ENCODE data around the gene LIPK. TPM values are rescaled to one million over a fixed set of nuclear protein-coding genes. Genes with fewer than 3 reads are reported as not detected.

Gene LIPK
- total and polyA plus RNA-seq, 2 of the 8 experiments (the other 6 are each of a cell fraction or from before 2014, with no cell fraction given), result not detected

- Histone ChIP-seq H3K27me3 (replicated peaks in 1 of 4; ENCODE audit: control insufficient read depth in 3 of 4, extremely low read depth in 1 of 4, insufficient read depth in 3 of 4, low read length in 3 of 4) (peaks cover 0 to 2% (median 0%) of the 10 kb centered on the region in 4 experiments; a peak in 2 of 7 replicates), H4K8ac (ENCODE audit: extremely low read depth, insufficient read depth, low read length) (no peak overlapping the region), H2BK20ac (ENCODE audit: low read length) (no peak overlapping the region), H2BK120ac (replicated peaks; ENCODE audit: low read depth, low read length) (no peak overlapping the region), H3K79me2 (ENCODE audit: control insufficient read depth in 1 of 2, insufficient read depth in 2 of 2, low read length in 2 of 2) (no peaks in the 10 kb centered on the region), H3K4ac (replicated peaks; ENCODE audit: insufficient read length, low read depth, low read length) (no peak overlapping the region), H3K9ac (replicated peaks in 1 of 4; ENCODE audit: extremely low read depth in 1 of 4, low read depth in 3 of 4, low read length in 3 of 4) (no peak overlapping the region), H3K9me3 (ENCODE audit: insufficient read depth in 2 of 2, low read depth in 1 of 2, low read length in 1 of 2) (no peaks in the 10 kb centered on the region), H2BK5ac (ENCODE audit: low read depth, low read length) (no peak overlapping the region), H3K23me2 (ENCODE audit: low read depth, low read length) (no peaks in the 10 kb centered on the region; the same call in 1 of the 2 replicates), H4K5ac (ENCODE audit: insufficient read length, low read depth, low read length) (no peak overlapping the region), H3K56ac (replicated peaks; ENCODE audit: insufficient read length, low read depth, low read length) (no peak overlapping the region), H3K4me3 (ENCODE audit: extremely low read depth in 1 of 4, insufficient read depth in 2 of 4, low read depth in 3 of 4, low read length in 4 of 4) (no peak overlapping the region), H3K4me2 (ENCODE audit: insufficient read depth in 1 of 2, low read depth in 2 of 2, low read length in 2 of 2) (no peak overlapping the region), H3K14ac (ENCODE audit: insufficient read length) (no peak overlapping the region), H2AFZ (ENCODE audit: low read length) (no peak overlapping the region), H3K79me1 (ENCODE audit: low read depth, low read length) (no peaks in the 10 kb centered on the region), H4K20me1 (replicated peaks in 1 of 2; ENCODE audit: control insufficient read depth in 1 of 2, insufficient read depth in 2 of 2, low read length in 2 of 2) (no peaks in the 10 kb centered on the region), H2BK12ac (ENCODE audit: low read depth, low read length) (no peak overlapping the region), H3K23ac (ENCODE audit: insufficient read length) (no peak overlapping the region), H3K27ac (ENCODE audit: low read depth, low read length) (no peak overlapping the region), H3K18ac (ENCODE audit: extremely low read depth, low read length) (no peak overlapping the region), H2BK15ac (ENCODE audit: low read length) (no peak overlapping the region), H3K36me3 (ENCODE audit: control insufficient read depth in 2 of 4, insufficient read depth in 4 of 4, low read length in 3 of 4) (no peaks in the 10 kb centered on the region), H4K91ac (replicated peaks; ENCODE audit: insufficient read length, low read length) (no peak overlapping the region), H3K4me1 (replicated peaks in 1 of 4; ENCODE audit: control insufficient read depth in 3 of 4, insufficient read depth in 4 of 4, low read length in 3 of 4) (no peaks in the 10 kb centered on the region), H2AK5ac (ENCODE audit: low read depth, low read length) (no peak overlapping the region)
- FAIRE-seq (no peak), DNase-seq (ENCODE audit: low read depth in 1 of 2, low spot score in 2 of 2) (no peak)
- CTCF ChIA-PET (ENCODE audit: partially characterized antibody), result interaction anchor here (0.7 to 1.8 kb wide), 7 partner anchors 9 to 212 kb away, joined by 3 to 5 read pairs (median 4); no protein-coding TSS in a partner anchor
- WGBS, 2 experiments (ENCODE audit: extremely low coverage in 1 of 2, insufficient coverage in 1 of 2, insufficient read length in 1 of 2, insufficient replicate concordance in 2 of 2, low coverage in 1 of 2, low lambda C conversion rate in 2 of 2, missing lambda C conversion rate in 1 of 2), result 86% methylated on average over 4 of the region's 4 CpGs; no CpG with 5 or more reads in 1 of the 2 experiments
- POLR2A ChIA-PET (ENCODE audit: partially characterized antibody), result no interaction called here
- TF ChIP-seq BCL11A (IDR thresholded peaks at IDR 0.05; ENCODE audit: low read depth in 2 of 2, low read length in 2 of 2) (no peak), SRF (IDR thresholded peaks at IDR 0.05; ENCODE audit: low read depth, low read length) (no peak), SIN3A (conservative IDR thresholded peaks at IDR 0.05 in 1 of 2, IDR thresholded peaks at IDR 0.05 in 1 of 2; ENCODE audit: low read depth in 1 of 2, low read length in 2 of 2) (no peak)
- TF ChIP-seq, protein P1, sequence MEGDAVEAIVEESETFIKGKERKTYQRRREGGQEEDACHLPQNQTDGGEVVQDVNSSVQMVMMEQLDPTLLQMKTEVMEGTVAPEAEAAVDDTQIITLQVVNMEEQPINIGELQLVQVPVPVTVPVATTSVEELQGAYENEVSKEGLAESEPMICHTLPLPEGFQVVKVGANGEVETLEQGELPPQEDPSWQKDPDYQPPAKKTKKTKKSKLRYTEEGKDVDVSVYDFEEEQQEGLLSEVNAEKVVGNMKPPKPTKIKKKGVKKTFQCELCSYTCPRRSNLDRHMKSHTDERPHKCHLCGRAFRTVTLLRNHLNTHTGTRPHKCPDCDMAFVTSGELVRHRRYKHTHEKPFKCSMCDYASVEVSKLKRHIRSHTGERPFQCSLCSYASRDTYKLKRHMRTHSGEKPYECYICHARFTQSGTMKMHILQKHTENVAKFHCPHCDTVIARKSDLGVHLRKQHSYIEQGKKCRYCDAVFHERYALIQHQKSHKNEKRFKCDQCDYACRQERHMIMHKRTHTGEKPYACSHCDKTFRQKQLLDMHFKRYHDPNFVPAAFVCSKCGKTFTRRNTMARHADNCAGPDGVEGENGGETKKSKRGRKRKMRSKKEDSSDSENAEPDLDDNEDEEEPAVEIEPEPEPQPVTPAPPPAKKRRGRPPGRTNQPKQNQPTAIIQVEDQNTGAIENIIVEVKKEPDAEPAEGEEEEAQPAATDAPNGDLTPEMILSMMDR (IDR thresholded peaks at IDR 0.05; ENCODE audit: control extremely low read depth in 1 of 3, insufficient read depth in 1 of 3, low read depth in 1 of 3, low read length in 3 of 3), result no peak
Observed at GRCh38 chr10:88721392-88721791, 15.3 kb downstream of the LIPK start.

Measured in H1 (cell line).